ENCODE results near the gene EEFSEC. TPM values are rescaled to one million over a fixed set of nuclear protein-coding genes. Genes with fewer than 3 reads are reported as not detected.

Gene EEFSEC
- total RNA-seq, 1 donor from 2014 or later, result 23.4 TPM

- no peaks in the 10 kb centered on the region for H3K9me3 Mint-ChIP-seq
- TF ChIP-seq CTCF (conservative IDR thresholded peaks at IDR 0.05), result no peak
- H3K36me3 Mint-ChIP-seq (ENCODE audit: low read depth), result peaks cover 10% of the 10 kb centered on the region
- H3K27ac Mint-ChIP-seq (ENCODE audit: unreplicated experiment), result peak overlapping the region; percentile 40
- H3K4me3 Mint-ChIP-seq, result no peak overlapping the region
- H3K27me3 Mint-ChIP-seq (ENCODE audit: low read depth), result no peaks in the 10 kb centered on the region
- H3K4me1 Mint-ChIP-seq, result no peaks in the 10 kb centered on the region
- DNase-seq (ENCODE audit: low read depth, low spot score), result no peak
Measured at GRCh38 chr3:128287216-128287615, 133.9 kb downstream of the EEFSEC start.

- TF ChIP-seq CTCF (conservative IDR thresholded peaks at IDR 0.05), result no peak
- no peak overlapping the region for H3K4me3 Mint-ChIP-seq
- DNase-seq (ENCODE audit: low read depth, low spot score), result no peak
Measured at GRCh38 chr3:128289534-128289933, 136.3 kb downstream of the EEFSEC start.

DNA sequence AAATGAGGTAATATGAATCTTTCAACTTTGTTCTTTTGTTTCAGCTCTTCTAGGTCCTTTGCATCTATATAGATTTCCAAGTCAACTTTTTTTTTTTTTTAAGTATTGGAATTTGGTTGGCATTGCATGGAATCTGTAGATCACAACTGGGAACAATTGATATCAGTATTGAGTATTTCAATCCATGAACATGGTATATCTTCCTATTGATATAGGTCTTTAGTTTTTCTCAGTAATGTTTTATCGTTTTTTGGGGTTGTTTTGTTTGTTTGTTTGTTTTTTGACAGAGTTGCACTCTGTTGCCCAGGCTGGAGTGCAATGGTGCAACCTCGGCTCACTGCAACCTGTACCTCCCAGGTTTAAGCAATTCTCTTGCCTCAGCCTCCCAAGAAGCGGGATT is 137.2 kb downstream of the EEFSEC start:
- no peak for DNase-seq (ENCODE audit: low read depth, low spot score)
- no peaks in the 10 kb centered on the region for H3K27me3 Mint-ChIP-seq (ENCODE audit: low read depth)
- TF ChIP-seq CTCF (conservative IDR thresholded peaks at IDR 0.05), result no peak
- H3K4me3 Mint-ChIP-seq, result no peak overlapping the region
- no peaks in the 10 kb centered on the region for H3K4me1 Mint-ChIP-seq
- H3K9me3 Mint-ChIP-seq, result no peaks in the 10 kb centered on the region
- no peak overlapping the region for H3K27ac Mint-ChIP-seq (ENCODE audit: unreplicated experiment)
- peaks cover 10% of the 10 kb centered on the region for H3K36me3 Mint-ChIP-seq (ENCODE audit: low read depth)

More at GRCh38 chr3:128289534-128289933, 136.3 kb downstream of the EEFSEC start:
- Mint-ChIP-seq H3K9me3 (no peaks in the 10 kb centered on the region), H3K27me3 (ENCODE audit: low read depth) (no peaks in the 10 kb centered on the region), H3K36me3 (ENCODE audit: low read depth) (peaks cover 10% of the 10 kb centered on the region), H3K4me1 (no peaks in the 10 kb centered on the region), H3K27ac (ENCODE audit: unreplicated experiment) (no peak overlapping the region)

DNA sequence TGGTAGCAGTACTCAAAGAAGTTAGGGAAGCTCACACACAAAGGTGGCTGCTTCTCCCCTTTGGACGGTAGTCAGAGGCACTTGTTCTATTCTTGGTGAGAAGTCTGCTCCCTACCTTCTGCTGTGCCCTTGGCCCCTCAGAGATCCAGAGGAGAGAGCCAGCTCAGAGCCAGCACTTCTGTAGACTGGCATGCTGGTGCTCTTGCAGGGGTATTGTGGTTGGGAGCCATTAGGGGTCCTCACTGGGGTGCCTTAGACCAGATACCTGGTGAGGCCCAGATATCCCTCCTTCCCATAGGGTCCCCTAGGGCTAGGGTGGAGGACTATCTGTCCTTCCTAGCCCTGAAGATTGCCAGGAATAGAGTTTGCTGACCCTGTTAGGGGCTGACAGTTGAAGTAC is 140.6 kb downstream of the EEFSEC start:
- H3K27ac Mint-ChIP-seq (ENCODE audit: unreplicated experiment), result peak overlapping the region; percentile 15
- no peak for TF ChIP-seq CTCF (conservative IDR thresholded peaks at IDR 0.05)
- peaks cover 3% of the 10 kb centered on the region for H3K9me3 Mint-ChIP-seq
- no peak overlapping the region for H3K4me3 Mint-ChIP-seq
- H3K4me1 Mint-ChIP-seq, result no peaks in the 10 kb centered on the region
- no peak for DNase-seq (ENCODE audit: low read depth, low spot score)
- H3K36me3 Mint-ChIP-seq (ENCODE audit: low read depth), result peaks cover 4% of the 10 kb centered on the region
- no peaks in the 10 kb centered on the region for H3K27me3 Mint-ChIP-seq (ENCODE audit: low read depth)

- DNase-seq (ENCODE audit: low read depth, low spot score), result no peak
- H3K27me3 Mint-ChIP-seq (ENCODE audit: low read depth), result no peaks in the 10 kb centered on the region
- no peak overlapping the region for H3K4me3 Mint-ChIP-seq
- H3K36me3 Mint-ChIP-seq (ENCODE audit: low read depth), result peaks cover 4% of the 10 kb centered on the region
- no peaks in the 10 kb centered on the region for H3K4me1 Mint-ChIP-seq
- H3K27ac Mint-ChIP-seq (ENCODE audit: unreplicated experiment), result no peak overlapping the region
- no peak for TF ChIP-seq CTCF (conservative IDR thresholded peaks at IDR 0.05)
- H3K9me3 Mint-ChIP-seq, result peaks cover 3% of the 10 kb centered on the region
Measured at GRCh38 chr3:128294999-128295468, 141.8 kb downstream of the EEFSEC start.
